Activated CD4-positive, alpha-beta T cell treated with anti-CD3 and anti-CD28 coated beads, Interleukin-2, amount 50 U/mL, for 24 hours (primary cell): ENCODE measurements around the gene ZNF207.
"Not testable (repeated sequence)": the region's sequence is repeated elsewhere in the genome, so short reads cannot be mapped to it uniquely, and the experiment has no call there.

Experiments used
- DNase-seq, 2 donors: peaks; one replicate each; pipeline ENCODE4 v3.0.0-alpha.2; 2020; ENCODE audit warnings: low read depth in 1 of 2, low spot score in 1 of 2

Gene ZNF207

GRCh38 chr17:32335046-32335445 lies 14.9 kb upstream of the ZNF207 start:
- DNase-seq, result no peak

- DNase-seq, result no peak
Observed at GRCh38 chr17:32335687-32336086, 14.3 kb upstream of the ZNF207 start.

GRCh38 chr17:32341141-32341856 lies 8.7 kb upstream of the ZNF207 start:
- peak in 1 of 2 donors; percentile 37 for DNase-seq

GRCh38 chr17:32341857-32342602 lies 7.9 kb upstream of the ZNF207 start, which contains the start of gene C17orf75:
TSS of gene C17orf75 (minus strand) at chr17:32342173. CDS start at chr17:32342139, 34 bp downstream.
- DNase-seq, result peak; percentile 67 to 76

GRCh38 chr17:32342603-32343325 lies 7.2 kb upstream of the ZNF207 start:
- DNase-seq, result no peak

GRCh38 chr17:32345951-32346600 lies 3.9 kb upstream of the ZNF207 start:
- DNase-seq, result no peak

- no peak for DNase-seq
Observed at GRCh38 chr17:32348483-32348800, 1.5 kb upstream of the ZNF207 start.

- DNase-seq, result no peak
Observed at GRCh38 chr17:32349503-32349853, 479 bp upstream of the ZNF207 start.

GRCh38 chr17:32350666-32351418 lies 885 bp downstream of the ZNF207 start:
- peak in 1 of 2 donors; percentile 33 for DNase-seq

- not testable (repeated sequence) for DNase-seq
Observed at GRCh38 chr17:32352734-32353133, 2.8 kb downstream of the ZNF207 start.

GRCh38 chr17:32355649-32356377 lies 5.9 kb downstream of the ZNF207 start:
- DNase-seq, result no peak

GRCh38 chr17:32356378-32356743 lies 6.4 kb downstream of the ZNF207 start:
- no peak for DNase-seq

- no peak for DNase-seq
Observed at GRCh38 chr17:32356750-32357149, 6.8 kb downstream of the ZNF207 start.

GRCh38 chr17:32357615-32358014 lies 7.7 kb downstream of the ZNF207 start:
- DNase-seq, result no peak

- no peak for DNase-seq
Observed at GRCh38 chr17:32361270-32361669, 11.3 kb downstream of the ZNF207 start.

GRCh38 chr17:32370426-32370825 lies 20.5 kb downstream of the ZNF207 start:
- DNase-seq, result no peak

GRCh38 chr17:32382526-32383223 lies 32.7 kb downstream of the ZNF207 start:
- no peak for DNase-seq

- DNase-seq, result no peak
Observed at GRCh38 chr17:32383926-32384434, 34.0 kb downstream of the ZNF207 start.

GRCh38 chr17:32385121-32385520 lies 35.2 kb downstream of the ZNF207 start:
- DNase-seq, result no peak
